Measurements from ENCODE around the gene MAGOH.

- TF ChIP-seq POLR2A (IDR thresholded peaks at IDR 0.05) (no peak), CTCF (IDR thresholded peaks at IDR 0.05) (no peak)
Measured at GRCh38 chr1:53267761-53268160, 29.4 kb upstream of the MAGOH start.

Measured in stomach (tissue), 4 donors.